HG02840 (cell line): ENCODE results near the gene ESYT2.
"Not testable (repeated sequence)": the region's sequence is repeated elsewhere in the genome, so short reads cannot be mapped to it uniquely, and the experiment has no call there.

Experiments
- ATAC-seq: cut with Tn5 transposase; IDR thresholded peaks from one replicate; pipeline ENCODE4 v1.9.1; 2021; ENCODE audit warnings: mild to moderate bottlenecking, moderate library complexity, moderate number of reproducible peaks; ENCODE audit not compliant: unreplicated experiment, low FRiP score

The ESYT2 gene

DNA sequence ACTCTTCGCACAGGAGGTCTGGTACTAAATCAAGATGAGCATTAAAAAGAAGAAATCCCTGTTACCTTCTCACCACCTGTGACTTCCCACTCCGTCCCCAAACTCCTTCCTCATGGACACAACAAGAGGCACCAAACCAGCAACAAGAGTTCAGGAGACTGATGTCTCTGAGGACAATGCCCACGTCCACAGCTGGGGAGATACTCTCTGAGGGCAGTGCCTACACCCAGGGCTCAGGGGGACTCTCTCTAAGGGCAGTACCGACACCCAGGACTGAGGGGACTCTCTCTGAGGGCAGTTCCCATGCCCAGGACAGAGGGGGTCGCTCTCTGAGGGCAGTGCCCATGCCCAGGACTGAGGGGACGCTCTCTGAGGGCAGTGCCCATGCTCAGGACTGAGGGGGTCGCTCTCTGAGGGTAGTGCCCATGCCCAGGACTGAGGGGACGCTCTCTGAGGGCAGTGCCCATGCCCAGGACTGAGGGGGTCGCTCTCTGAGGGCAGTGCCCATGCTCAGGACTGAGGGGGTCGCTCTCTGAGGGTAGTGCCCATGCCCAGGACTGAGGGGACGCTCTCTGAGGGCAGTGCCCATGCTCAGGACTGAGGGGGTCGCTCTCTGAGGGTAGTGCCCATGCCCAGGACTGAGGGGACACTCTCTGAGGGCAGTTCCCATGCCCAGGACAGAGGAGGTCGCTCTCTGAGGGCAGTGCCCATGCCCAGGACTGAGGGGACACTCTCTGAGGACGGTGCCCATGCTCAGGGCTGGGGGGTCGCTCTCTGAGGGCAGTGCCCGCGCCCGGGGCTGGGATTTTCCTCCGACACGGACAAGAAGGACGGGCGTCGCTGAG is 125.4 kb downstream of the ESYT2 start:
- ATAC-seq, result not testable (repeated sequence)

DNA sequence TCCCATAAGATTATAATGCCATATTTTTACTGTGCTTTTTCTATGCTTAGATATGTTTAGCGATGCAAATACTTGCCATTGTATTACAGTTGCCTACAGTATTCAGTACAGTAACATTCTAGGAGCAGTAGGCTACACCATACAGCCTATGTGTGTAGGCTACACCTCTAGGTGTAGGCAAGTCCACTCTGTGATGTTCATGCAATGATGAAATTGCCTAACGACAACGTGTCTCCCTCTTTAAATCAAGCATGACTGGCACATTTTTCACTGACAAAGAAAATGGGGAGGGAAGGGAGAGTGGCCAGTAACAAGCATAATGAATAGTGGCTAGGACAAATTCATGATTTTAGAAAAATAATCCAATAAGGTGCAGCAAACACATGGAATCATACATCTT is 126.4 kb downstream of the ESYT2 start:
- ATAC-seq, result no peak

DNA sequence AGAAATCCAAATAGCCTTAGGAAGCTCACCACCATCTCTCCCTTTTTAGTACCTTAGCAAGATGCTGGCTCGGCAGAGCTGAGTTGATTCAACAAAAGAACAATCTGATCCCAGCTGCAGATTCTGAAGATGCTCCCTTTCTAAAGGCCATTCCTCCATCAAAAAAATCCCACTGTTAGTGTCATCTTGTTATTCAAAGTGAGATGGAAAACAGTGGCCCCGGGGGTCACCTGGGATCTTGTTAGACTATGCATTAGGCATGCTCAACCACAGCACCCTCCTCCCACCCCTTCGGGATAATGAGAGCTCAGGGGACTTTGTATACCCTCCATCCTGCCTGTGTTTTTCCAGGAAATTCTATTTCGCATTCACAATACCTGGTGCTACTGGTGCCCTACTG is 127.1 kb downstream of the ESYT2 start:
- no peak for ATAC-seq

DNA sequence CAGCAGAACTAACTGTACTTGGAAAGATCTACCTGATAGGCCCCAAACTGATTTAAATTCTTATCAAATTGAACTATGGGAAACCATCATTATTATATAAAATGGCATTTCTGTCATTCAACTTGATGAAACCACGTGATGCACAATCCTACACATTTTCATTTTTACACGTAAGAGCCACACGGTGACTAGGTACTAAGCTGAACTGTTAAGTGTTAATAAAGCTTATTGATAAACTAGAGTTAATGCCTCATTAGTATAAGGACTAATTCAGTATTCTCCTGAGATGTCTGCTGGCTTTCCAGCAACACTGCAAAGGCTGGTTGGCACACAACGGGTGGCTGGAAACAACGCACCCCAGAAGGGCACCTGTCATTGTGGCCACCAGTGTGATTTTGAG is 129.3 kb downstream of the ESYT2 start:
- no peak for ATAC-seq

DNA sequence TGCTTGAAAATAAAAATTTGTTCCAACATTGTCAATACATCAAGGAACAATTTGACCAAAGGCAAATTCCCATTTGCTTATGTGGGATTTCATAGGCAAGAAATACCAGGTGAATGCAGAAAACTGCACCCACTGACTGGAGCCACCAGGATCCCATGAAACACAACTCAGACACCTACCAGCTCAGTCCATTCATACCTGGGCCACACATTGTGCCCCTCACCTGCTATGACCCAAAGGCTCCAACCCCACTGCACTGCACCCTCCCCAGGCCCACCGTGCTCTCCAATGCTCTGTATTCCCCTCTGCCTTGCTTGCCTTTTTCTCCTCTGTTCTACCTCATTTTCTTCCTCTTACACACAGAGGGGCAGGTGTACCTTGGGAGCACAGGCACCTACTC is 130.0 kb downstream of the ESYT2 start:
- ATAC-seq, result no peak

DNA sequence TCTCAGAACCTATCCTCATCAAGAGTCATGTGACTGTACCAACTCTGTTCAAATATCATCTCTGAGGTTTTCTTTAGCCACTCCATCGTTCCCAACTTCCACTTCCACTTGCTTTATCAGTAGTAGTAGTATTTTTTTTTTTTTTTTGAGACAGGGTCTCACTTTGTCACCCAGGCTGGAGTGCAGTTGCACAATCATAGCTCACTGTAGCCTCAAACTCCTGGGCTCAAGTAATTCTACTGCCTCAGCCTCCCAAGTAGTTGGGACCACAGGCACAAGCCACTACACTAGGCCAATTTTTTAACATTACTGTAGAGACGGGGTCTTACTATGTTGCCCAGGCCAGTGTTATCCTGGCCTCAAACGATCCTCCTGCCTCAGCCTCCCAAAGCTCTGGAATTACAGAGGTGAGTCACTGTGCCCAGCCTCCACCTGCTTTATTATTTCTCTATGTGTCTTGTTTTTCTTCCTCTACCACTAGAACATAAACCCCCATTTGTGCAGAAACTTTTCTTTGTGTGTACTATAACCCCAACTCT is 130.6 kb downstream of the ESYT2 start:
- ATAC-seq, result no peak

DNA sequence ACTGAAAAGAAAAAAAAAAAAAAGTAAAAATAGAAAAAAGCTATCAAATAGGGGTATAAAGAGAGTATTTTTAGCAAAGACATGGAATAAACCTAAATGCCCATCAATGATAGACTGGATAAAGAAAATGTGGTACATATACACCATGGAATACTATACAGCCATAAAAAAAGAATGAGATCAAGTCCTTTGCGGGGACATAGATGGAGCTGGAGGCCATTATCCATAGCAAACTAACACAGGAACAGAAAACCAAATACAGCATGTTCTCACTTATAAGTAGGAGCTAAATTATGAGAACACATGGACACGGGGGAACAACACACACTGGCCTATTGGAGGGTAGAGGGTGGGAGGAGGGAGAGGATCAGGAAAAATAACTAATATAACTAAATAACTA is 131.7 kb downstream of the ESYT2 start:
- ATAC-seq, result not testable (repeated sequence)

DNA sequence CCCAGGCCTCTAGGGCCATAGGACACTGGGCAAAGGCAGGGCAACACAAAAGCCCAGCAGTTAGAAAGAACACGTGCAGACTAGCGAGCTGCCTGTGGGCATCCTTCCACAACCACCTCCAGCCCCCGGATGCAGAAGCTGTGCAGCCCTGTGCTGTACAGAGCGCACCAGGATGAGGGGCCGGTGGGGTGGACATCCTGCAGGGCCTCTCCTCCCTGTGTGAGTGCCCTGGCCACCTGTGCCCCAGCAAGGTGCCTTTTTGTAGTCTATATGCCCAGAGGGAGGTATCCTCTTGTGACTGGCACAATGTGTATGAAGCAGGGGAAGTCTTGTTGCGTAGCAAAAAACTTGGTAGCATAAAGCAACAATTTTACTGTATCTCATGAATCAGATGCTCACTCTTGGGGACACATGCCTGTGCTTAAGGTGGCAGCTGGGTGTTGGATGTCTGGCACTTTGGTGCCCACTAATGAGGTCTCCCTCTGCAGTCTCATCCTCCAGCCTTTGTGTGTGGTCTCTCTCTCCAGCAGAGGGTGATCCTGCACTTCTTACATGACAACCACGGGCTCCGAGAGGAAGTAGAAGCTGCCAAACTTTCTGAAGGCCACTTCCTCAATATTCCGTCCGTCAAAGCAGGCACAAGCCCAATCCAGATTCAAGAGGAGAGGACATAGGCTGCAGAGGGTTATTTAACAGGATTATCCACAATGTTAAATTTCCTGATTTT is 133.4 kb downstream of the ESYT2 start:
- ATAC-seq, result no peak

DNA sequence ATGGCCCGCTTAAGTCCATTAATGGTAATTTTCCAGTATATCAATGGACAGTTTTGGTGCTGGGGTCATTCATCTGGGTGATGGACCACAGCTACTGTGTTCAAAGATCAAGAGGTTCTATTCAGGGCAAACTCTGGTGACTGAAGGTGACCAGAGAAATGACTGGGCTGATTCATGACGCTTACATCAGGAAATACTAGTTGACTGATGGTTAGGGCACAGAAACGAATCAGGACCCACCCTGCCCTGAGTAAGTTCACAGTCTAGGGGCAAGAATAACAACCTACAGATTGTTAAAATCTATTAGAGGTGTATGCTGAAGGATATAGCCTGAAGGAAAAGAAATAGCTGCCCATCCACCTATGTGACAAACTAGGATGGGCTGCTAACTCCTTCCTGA is 134.3 kb downstream of the ESYT2 start:
- ATAC-seq, result no peak

DNA sequence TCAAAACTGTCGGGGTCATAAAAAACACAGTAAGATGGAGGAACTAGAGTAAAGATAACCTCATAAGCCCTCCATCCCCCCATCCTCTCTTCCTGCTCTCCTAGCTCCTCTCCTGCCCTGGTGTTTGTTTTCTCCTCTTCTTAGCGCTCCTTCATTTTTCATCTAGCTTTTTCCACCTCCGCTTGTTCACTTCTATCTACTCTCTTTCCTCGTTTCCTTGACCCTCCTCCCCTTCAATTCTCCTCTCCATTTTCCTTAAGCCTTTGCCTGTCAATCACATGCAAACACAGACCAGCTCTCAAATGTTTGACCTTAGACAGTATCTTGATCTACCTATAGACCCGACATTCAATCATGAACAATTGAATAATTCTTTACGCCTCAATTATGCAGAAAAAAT is 134.7 kb downstream of the ESYT2 start:
- ATAC-seq, result no peak

DNA sequence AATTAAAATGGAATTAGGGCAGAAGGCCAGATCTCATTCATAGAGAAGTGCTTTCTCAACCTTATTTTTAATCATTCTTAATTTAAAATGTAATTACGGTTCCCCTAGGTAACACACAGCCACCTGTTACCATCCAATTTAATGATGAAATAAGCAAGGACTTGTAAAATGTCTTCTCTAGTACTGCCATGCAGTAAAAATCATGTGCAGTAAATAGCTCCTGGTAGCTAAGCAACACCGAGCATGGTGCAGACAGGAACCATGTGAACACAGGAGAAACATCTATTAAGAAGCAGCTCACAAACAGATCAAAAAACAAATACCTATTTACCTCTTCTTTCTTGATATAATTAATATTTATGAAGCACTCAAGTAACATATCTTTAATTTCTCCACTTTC is 139.8 kb downstream of the ESYT2 start:
- no peak for ATAC-seq

DNA sequence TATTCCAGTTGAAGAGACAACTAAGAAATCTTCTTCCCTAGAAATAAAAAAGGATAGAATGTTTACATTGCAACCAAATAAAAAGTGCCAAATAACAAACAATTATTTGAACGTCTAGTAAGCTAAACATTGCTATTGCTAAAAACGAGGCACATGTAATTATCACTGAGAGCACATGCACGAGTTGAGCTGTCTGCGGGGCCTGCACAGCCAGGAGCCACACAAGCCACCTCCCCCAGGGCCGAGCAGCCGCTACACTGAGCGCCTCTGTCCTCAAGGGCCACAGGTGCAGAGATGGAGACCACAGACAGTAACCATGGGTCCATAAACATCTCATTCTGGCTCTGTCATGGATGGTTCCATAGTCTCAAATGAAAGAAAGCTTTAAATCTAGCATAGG is 141.9 kb downstream of the ESYT2 start:
- no peak for ATAC-seq

DNA sequence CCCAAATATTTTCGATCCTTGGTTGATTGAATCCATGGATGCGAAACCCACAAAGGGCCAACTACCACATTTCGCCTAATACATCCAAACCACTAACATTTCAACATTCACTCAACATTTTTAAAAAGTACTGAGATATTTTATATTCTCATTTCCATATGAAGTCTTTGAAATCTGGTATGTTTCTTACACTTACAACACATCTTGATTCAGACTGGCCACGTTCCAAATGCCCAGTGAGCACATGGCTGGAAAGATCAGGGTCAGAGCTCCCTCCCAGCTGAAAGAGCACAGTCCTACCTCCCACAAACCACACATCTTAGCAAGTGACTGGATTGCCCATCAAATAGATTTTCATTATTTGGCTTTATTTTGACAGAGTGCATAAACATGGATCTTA is 143.6 kb downstream of the ESYT2 start:
- no peak for ATAC-seq

DNA sequence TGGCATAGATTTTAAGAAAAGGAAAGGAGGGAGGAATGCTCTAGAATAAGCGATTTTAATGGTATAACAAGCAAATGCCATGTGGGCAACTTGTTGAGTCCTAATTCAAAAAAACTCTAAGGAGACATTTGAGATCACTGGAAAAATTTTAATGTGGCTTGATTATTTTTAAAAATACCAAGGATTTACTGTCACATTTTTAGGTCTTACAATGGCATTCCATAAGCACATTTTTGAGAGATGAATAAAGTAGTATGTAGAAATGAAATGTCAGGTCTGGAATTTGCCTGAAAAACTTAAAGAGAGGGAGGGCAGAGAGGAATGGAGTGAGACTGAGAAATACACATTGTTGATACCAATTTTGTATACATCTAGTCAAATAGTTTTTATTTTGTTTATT is 145.0 kb downstream of the ESYT2 start:
- no peak for ATAC-seq

DNA sequence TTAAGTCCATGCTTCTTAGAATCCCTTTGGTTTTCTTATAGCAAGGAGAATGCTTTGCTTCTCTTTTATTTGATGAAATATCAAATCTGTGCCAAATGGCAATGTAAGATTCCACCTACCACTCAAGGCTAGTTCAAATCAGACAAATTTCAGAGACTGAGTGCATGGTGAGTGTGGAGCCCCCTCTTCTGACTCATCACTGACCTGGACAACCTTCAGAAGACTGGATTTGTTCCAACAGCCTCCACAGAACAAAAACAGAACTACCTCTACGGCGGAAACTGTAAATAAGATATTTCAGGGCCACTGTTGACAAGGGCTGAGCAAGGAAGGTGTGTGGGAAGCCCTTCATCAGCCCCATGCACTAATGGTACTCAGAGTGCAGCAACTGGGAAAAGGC is 145.8 kb downstream of the ESYT2 start:
- ATAC-seq, result no peak

DNA sequence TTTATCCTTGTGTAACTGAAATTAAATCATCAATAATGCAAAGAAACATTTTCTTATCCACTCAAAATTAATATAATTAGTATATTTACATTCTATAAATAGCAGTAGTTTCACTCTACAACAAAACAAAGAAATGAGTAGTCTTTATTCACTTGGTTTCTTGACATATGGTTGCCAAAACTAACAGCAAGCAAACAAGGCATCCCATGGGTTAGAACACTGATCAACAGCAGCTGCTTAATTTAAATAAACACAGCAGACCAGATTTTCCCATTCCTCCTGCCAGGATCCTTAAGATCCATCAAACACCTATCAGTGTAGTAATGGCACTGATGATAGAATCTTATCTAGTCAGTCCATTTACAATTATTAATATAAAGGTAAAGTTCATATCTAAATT is 146.9 kb downstream of the ESYT2 start:
- no peak for ATAC-seq
